ENCODE measurements around the gene ZNF618.

The ZNF618 gene

DNA sequence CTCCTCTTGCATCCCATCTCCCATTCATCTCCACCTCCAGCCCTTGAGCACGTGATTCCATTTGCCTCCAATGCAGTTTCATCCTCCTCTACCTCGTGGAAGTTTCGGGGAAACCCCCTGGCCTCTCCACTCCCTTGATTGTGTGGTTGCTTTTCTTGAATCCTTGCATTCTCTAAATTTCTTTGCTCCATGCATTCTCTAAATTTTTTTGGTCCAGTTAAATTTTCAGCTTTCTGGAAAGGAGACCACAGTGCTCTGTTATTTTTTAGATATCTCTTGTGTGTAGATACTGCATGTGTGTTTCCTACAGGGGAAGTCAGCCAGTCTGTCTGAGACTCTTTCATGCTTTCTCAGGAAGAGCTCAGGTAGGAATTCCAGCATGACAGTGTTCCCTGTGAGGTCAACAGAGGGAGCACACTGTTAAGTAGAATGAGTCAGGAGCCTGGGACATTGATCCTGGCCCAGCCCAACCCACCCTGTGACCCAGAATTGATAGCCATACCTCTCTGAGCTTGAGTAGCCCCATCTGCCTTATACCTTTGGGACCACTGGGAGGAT lies 149.2 kb downstream of the ZNF618 start:
- TF ChIP-seq, protein P1, sequence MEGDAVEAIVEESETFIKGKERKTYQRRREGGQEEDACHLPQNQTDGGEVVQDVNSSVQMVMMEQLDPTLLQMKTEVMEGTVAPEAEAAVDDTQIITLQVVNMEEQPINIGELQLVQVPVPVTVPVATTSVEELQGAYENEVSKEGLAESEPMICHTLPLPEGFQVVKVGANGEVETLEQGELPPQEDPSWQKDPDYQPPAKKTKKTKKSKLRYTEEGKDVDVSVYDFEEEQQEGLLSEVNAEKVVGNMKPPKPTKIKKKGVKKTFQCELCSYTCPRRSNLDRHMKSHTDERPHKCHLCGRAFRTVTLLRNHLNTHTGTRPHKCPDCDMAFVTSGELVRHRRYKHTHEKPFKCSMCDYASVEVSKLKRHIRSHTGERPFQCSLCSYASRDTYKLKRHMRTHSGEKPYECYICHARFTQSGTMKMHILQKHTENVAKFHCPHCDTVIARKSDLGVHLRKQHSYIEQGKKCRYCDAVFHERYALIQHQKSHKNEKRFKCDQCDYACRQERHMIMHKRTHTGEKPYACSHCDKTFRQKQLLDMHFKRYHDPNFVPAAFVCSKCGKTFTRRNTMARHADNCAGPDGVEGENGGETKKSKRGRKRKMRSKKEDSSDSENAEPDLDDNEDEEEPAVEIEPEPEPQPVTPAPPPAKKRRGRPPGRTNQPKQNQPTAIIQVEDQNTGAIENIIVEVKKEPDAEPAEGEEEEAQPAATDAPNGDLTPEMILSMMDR (IDR thresholded peaks at IDR 0.05; ENCODE audit: extremely low read depth, missing control alignments): no peak

DNA sequence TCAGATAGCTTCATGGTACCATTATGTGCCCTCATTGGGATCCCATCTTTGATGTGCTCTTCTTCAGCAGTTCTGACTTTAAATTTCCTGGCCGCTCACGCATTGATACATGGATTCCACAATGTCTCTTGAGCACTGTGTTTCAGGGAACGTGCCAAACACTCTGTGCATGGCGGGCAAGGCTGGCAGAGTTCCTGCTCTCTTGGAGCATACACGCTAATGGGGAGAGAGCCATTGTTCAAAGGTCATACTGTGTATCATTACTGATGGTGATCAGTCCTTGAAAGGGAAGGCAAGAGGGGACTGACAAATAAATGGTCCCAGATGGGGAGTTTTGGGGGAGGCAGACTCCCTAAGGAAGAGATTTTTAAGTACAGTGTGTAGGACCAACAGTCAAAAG lies 149.7 kb downstream of the ZNF618 start:
- TF ChIP-seq, protein P1 (IDR thresholded peaks at IDR 0.05; ENCODE audit: extremely low read depth, missing control alignments): no peak
- DNase-seq (ENCODE audit: low spot score): no peak

More for the DNA sequence above, 149.2 kb downstream of the ZNF618 start:
- DNase-seq (ENCODE audit: low spot score): no peak

DNA sequence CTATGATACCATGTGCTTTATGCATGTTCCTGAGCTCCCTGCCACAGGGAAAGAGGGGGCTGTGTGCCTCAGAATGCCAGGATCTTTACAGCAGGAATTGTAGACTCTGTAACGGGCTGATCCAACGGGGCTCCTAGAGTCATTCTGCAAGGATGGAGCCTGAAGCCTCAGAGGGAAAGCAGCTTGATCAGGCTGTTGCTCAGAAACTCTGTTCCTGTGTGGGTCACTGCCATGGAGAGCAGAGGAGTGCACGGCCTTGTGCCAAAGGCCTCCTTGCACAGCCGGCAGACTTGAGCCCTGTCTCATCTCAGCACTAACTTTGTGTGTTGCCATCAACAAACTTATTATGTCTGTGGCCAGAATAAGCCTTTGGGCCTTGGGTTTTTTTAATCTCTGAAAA lies 150.2 kb downstream of the ZNF618 start:
- DNase-seq (ENCODE audit: low spot score): no peak

DNA sequence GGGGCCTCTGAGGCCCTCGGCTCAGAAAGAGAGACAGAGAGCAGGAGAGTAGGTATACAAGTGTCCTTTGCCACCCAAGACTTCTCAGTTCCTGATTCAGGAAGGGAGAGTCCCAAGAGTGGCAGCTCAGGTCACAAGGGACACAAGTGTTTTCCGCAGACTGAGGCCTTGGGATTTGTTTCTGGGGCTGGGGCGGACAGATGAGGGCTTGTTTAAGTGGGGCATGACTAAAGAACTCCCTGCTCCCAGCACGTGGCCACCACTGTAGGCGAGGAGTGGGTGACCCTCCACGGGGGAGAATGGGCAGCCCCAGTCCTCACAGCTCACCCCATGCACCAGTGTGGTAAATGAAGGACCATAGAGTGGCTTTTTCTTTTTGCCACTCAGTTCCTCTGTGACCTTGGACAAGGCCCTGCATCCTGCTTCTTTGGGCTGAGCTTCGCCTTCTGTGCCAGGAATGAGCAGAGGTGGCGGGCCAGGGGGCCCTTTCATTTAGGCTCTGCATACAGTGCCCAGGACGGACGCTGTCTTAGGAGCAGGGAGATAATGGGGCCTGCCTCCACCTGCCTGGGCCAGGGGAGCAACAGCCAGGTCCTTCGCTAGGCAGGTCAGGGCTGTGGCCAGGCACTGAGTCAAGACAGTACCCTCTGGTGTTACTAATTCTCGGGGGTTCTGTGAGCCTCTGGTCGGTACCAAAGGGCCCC lies 151.2 kb downstream of the ZNF618 start:
- no peak for DNase-seq (ENCODE audit: low spot score)
- TF ChIP-seq, protein P1 (IDR thresholded peaks at IDR 0.05; ENCODE audit: extremely low read depth, missing control alignments): no peak

More for the DNA sequence above, 150.2 kb downstream of the ZNF618 start:
- TF ChIP-seq, protein P1 (IDR thresholded peaks at IDR 0.05; ENCODE audit: extremely low read depth, missing control alignments): no peak

DNA sequence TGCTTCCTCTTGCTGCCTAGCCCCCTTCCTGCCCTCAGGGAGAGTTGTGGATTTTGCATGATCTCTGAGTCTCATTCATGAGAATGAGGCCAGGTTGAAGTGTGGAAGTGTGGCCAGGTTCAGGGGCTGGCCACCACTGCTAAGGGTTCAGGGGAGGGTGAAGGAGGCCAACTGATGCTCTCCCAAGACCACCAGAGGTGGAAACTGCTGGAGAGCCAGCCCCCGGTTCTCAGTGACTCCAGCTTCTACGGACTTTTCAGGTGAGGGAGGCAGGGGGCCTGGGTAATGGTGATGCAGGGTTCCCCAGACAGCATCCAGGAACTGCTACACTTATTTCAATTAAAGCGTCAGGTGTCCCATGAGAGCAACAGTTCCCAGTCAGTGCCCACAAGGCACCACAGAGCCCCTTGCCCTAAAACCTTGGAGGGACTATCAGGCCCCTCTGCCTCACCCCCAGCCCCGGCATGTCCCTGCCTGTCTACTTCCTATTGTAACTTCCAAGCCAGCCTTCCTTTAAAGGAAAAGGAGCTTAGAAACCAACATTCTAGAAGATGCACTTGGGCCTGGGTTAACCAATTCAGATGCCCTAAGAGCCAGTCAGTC lies 151.9 kb downstream of the ZNF618 start:
- TF ChIP-seq, protein P1 (IDR thresholded peaks at IDR 0.05; ENCODE audit: extremely low read depth, missing control alignments): no peak
- no peak for DNase-seq (ENCODE audit: low spot score)

DNA sequence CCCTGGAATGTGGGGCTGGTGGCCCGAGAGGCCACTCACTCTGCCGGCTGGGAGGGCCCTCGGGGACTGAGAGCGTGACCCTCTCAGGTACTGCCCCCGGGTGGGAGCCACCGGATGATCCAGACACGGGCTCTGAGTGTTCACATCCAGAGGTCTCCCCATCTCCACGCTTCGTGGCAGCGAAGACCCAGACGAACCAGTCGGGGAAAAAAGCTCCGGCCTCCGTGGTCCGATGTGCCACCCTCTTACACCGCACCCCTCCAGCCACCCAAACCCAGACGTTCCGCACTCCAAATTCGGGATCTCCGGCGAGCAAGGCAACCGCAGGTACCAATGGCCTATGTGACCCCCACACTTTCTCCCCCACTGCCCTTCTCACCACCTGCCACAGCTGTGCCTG lies 152.5 kb downstream of the ZNF618 start:
- no peak for DNase-seq (ENCODE audit: low spot score)
- TF ChIP-seq, protein P1 (IDR thresholded peaks at IDR 0.05; ENCODE audit: extremely low read depth, missing control alignments): no peak

Data from GM20000 (cell line).